ENCODE measurements around the gene DNMT3A.

DNA sequence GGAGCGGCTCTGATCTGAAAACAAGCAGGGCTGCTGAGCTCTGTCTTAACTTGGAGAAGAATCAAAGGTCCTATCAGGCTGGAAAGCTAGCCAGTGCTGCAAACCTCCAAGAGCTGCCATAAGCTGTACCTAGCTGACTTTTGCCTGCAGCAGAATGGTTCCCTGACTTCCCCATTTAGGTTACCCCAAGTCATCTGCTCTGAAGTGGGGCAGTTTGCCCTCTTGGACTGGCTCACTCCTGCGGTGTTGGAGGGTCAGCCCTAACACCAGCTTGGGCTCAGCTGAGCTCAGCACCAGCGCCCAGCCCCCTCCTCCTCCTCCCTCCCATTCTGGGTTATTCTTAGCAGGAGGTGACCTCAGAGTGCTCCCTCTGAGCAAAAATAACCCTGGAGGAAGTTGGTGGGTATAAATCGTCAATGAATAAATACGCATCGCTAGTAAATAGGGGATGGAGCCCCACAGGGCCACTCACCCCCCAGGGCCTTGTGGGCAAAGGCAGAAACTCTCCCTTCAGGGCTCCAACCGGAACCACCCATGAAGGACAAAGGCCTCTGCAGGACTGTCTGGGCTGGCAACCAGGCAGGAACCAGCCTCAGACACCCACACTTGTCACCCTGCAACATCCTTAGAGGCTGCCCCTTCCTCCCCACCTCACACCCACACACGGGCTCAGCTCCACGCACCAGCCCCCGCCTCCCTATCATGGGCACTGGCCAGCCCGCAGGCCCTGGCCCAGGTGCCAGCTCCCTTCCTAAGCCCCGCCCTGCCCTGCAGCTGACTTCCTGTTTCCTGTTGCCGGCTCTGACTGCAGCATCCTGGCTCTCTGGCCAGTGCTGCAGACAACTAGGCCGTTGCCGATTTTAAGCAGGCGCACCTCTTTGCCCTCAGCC is 46.9 kb downstream of the DNMT3A start:
- TF ChIP-seq, protein P1, sequence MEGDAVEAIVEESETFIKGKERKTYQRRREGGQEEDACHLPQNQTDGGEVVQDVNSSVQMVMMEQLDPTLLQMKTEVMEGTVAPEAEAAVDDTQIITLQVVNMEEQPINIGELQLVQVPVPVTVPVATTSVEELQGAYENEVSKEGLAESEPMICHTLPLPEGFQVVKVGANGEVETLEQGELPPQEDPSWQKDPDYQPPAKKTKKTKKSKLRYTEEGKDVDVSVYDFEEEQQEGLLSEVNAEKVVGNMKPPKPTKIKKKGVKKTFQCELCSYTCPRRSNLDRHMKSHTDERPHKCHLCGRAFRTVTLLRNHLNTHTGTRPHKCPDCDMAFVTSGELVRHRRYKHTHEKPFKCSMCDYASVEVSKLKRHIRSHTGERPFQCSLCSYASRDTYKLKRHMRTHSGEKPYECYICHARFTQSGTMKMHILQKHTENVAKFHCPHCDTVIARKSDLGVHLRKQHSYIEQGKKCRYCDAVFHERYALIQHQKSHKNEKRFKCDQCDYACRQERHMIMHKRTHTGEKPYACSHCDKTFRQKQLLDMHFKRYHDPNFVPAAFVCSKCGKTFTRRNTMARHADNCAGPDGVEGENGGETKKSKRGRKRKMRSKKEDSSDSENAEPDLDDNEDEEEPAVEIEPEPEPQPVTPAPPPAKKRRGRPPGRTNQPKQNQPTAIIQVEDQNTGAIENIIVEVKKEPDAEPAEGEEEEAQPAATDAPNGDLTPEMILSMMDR (IDR thresholded peaks at IDR 0.05; ENCODE audit: insufficient read depth, low read depth, low read length), result no peak
- TF ChIP-seq EZH2 (IDR thresholded peaks at IDR 0.05; ENCODE audit: insufficient read depth, low read length), result no peak
